ENCODE results near the gene LEAP2.

The LEAP2 gene

DNA sequence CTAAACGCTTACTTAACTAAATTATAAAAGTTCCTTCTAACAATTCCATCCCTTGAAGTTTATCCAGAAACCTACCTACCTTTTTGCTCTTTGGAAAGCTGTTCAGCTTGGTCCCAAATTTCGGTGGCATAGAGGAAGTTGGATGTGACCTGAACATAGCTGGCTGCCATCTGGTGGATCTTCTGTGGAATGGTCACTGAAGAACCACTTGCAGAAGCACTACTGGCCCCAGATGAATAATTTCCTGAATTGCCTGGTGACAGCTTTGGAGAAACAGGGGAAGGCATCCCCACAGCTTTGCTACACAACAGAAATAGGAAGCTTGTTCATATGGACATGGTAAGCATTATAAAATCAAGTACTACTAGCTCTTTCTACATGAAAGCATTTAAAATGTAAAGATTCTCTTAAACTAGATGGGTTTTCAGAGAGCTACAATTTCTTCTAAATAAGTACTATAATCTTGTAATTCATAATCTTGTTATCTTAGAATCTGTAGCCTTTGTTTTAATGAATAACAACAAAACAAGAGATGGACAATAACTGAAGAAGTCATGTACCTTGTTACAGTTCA is 9.9 kb downstream of the LEAP2 start:
- DNase-seq: peak; percentile 58

GRCh38 chr5:132884548-132884947 is 11.1 kb downstream of the LEAP2 start:
- DNase-seq: no peak

GRCh38 chr5:132886064-132886823 is 12.8 kb downstream of the LEAP2 start:
- no peak for DNase-seq

DNA sequence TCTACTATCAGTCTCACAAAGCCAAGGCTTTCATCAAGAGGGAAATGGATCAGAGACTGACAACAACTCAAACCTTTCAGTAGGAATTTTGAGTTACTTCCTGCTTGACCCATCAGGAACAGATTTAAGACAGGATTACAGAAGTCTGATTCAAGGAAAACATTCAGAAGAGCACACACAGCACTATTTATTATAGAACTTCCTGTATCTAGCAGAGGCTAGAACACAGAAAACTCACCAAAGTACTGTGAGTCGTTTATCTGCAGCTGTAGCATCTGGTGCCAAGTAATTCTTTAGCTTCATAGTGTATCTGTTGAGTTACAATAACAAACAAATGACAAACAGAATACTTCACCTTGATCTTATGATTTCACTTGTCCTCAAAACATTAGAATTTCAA is 13.8 kb downstream of the LEAP2 start:
- DNase-seq: no peak

- no peak for DNase-seq
These were observed 16.0 kb downstream of the LEAP2 start for GRCh38 chr5:132889501-132889900.

DNA sequence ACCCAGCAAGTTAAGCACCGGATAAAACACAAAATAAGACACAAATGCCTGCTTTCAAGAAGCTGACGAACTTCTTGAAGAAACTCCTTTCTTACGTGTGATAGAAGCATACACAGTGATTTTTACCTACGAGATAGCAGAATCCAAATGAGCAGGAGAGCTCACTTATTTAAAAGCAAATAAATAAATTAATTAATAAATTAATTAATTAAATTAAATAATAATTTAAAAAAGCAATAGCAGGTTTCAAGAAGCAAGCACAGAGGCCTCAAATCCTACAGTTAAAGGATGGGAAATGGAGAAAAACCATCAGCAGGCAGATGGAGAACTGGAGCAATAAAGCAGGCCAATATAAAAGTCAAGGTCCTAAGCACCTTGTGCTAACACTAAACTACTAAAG is 17.3 kb downstream of the LEAP2 start:
- DNase-seq: no peak

DNA sequence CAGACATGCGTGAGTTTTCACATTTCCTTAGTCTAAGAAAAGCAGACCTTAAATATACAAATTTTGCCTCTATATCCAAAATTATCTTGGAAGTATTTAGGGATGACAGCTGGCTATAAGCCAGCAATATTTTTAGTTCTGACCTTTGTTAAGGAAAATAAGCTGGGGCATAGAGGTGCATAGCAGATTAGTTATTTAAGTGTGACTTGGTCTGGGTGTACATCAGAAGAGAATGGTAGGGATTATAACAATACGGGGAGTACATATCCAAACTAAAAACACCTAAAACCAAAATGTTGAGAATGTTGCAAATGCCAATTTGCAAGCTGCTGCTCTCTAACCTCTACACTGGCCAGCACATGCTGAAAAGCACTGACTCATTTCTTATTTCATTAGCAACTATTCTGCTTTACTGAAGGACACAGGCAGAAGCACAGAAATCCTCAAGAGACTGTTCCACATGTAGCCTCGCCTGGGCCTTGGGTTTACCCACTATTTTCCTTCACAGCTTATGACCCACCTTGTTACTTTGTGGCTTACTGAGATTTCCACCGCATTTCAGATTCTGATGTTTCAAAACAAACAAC is 22.3 kb downstream of the LEAP2 start:
- DNase-seq: no peak

DNA sequence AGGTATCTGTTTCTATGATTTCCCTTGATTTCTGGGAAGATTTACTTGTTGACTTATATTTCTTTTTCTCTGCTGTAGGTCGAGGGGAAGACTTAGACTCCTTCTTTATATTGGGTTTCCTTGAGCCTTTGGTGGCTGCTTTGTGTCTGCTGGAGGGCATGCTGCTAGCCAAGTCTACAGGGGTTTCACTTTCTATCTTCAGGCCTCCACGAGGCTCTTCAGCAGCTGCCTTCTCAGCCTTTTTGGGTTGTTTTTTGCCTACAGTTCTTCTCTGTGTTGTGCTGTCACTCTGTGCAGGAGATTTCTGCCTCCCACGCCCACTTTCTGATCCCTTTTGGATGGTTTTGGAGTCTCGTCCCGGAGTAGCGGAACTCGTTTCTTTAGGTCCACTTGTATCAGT is 23.2 kb downstream of the LEAP2 start:
- no peak for DNase-seq

- DNase-seq: no peak
These were observed 24.6 kb downstream of the LEAP2 start for GRCh38 chr5:132898094-132898493.

DNA sequence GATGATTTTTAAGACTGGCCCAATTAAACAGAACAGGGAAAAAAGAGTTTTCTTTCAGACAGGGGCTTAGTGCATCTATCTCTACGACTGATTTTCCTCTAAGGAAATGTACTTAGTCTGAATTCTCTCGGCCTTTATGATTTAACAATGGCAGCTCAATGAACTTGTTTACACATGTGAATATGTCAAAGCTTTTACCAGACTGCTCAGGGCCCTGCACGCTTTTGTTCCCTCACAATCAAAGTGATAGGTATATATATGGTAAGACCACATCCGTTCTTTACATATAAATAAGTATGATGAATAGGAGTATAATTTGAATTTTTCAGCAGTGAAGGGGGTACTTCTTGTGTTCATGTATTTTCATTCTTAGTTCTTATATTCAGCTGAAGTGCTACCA is 27.6 kb downstream of the LEAP2 start:
- no peak for DNase-seq

- no peak for DNase-seq
These were observed 28.3 kb downstream of the LEAP2 start for GRCh38 chr5:132901730-132902129.

- DNase-seq: peak; percentile 4
These were observed 32.5 kb downstream of the LEAP2 start for GRCh38 chr5:132905938-132906337.

GRCh38 chr5:132907161-132907560 is 33.7 kb downstream of the LEAP2 start:
- DNase-seq: no peak

DNA sequence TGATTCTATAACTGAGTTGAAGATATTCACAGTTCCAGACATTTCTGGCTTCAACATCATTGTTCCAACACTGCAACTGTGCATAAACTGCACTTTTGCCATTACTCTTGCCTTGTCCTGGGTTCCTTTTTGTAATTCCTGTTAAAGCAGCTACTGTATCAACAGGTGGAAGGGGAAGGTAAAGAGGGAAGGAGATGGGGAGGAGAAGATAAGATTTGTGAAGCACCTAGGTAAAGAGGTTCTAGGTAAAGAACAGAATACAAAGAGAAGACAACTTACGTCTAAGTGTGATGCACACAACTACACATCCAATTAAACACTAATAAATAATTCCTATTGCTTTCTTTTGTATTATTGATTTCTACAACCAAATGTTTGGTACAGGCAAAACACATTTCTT is 36.2 kb downstream of the LEAP2 start:
- no peak for DNase-seq

GRCh38 chr5:132915681-132916080 is 42.2 kb downstream of the LEAP2 start:
- no peak for DNase-seq

GRCh38 chr5:132916086-132916485 is 42.6 kb downstream of the LEAP2 start:
- no peak for DNase-seq
